ENCODE results near the gene CTSW.

DNA sequence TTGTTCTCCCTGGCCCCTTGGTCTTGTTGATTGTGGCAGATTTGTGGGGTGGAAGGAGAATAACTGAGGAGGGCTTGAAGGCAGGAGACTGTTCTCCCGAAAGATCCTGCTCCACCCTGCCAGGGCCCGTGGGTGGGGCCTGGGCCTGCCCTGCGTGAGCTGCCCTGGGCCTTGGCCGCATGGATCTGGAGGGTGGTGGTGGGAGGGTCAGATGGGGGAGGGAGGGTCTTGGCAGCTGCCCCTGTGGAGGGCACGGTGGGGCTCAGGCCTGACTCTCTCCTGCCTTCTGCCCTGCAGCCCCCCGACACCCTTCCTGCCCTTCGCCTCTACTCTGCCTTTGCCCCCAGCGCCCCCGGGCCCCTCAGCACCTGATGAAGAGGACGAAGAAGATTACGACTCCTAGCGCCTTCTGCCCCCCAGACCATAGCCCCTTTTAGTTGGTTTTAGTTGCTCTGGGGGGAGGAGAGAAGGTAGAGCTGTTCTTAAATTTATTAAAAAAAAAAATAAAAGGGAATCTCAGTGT is 41.5 kb downstream of the CTSW start:
- TF ChIP-seq POLR2A (IDR thresholded peaks at IDR 0.05) (no peak), POLR2AphosphoS5 (IDR thresholded peaks at IDR 0.05) (no peak), EP300 (IDR thresholded peaks at IDR 0.05; ENCODE audit: low read depth) (no peak)
- TF ChIP-seq, protein P1, sequence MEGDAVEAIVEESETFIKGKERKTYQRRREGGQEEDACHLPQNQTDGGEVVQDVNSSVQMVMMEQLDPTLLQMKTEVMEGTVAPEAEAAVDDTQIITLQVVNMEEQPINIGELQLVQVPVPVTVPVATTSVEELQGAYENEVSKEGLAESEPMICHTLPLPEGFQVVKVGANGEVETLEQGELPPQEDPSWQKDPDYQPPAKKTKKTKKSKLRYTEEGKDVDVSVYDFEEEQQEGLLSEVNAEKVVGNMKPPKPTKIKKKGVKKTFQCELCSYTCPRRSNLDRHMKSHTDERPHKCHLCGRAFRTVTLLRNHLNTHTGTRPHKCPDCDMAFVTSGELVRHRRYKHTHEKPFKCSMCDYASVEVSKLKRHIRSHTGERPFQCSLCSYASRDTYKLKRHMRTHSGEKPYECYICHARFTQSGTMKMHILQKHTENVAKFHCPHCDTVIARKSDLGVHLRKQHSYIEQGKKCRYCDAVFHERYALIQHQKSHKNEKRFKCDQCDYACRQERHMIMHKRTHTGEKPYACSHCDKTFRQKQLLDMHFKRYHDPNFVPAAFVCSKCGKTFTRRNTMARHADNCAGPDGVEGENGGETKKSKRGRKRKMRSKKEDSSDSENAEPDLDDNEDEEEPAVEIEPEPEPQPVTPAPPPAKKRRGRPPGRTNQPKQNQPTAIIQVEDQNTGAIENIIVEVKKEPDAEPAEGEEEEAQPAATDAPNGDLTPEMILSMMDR (IDR thresholded peaks at IDR 0.05) = no peak

Measured in transverse colon (tissue), 4 donors.